H1 (cell line): ENCODE data around the gene ARSB. TPM values are rescaled to one million over a fixed set of nuclear protein-coding genes. Genes with fewer than 3 reads are reported as not detected.

Experiments used
- CTCF ChIA-PET: fragments of 300-600 bp; sonication (Branson Sonifier 250); formaldehyde crosslinking; loops from one replicate; lab custom pipeline; 2021; ENCODE audit not compliant: partially characterized antibody; lab: Charles Lee
- POLR2A ChIA-PET: fragments of 300-600 bp; sonication (Branson Sonifier 250); formaldehyde crosslinking; loops from one replicate; lab custom pipeline; 2021; ENCODE audit warnings: inconsistent platforms; ENCODE audit not compliant: partially characterized antibody; lab: Charles Lee
- DNase-seq, 2 experiments: peaks; one replicate each; pipeline versions ENCODE4 v3.0.0 to v3.0.0-alpha.2; 2010 to 2022; ENCODE audit warnings: low spot score in 2 of 2, low read depth in 1 of 2, mixed read lengths in 1 of 2
- FAIRE-seq: peaks from 2 replicates; lab custom pipeline; 2011; peaks lifted over from hg19 to GRCh38; lab: Jason Lieb, UNC
- H2AFZ ChIP-seq: 2 replicates; pipeline ENCODE4 v1.8.1; 2012; ENCODE audit warnings: low read length, inconsistent platforms
- H2AK5ac ChIP-seq: 2 replicates; pipeline ENCODE4 v1.6.1; 2013; ENCODE audit warnings: low read depth, low read length
- H2BK120ac ChIP-seq: replicated peaks from 2 replicates; pipeline ENCODE3; 2013; ENCODE audit warnings: low read depth, low read length, inconsistent platforms
- H2BK12ac ChIP-seq: 2 replicates; pipeline ENCODE4 v1.6.1; 2013; ENCODE audit warnings: low read depth, low read length
- H2BK15ac ChIP-seq: 2 replicates; pipeline ENCODE4 v1.6.1; 2013; ENCODE audit warnings: low read length
- H2BK20ac ChIP-seq: 2 replicates; pipeline ENCODE4 v1.6.1; 2013; ENCODE audit warnings: low read length
- H2BK5ac ChIP-seq: 2 replicates; pipeline ENCODE4 v1.6.1; 2013; ENCODE audit warnings: low read depth, low read length
- H3K14ac ChIP-seq: 2 replicates; pipeline ENCODE4 v1.6.1; 2013; ENCODE audit warnings: inconsistent platforms; ENCODE audit not compliant: insufficient read length
- H3K18ac ChIP-seq: 2 replicates; pipeline ENCODE4 v1.6.1; 2013; ENCODE audit warnings: low read length; ENCODE audit errors: extremely low read depth
- H3K23ac ChIP-seq: 2 replicates; pipeline ENCODE4 v1.6.1; 2013; ENCODE audit warnings: inconsistent platforms; ENCODE audit not compliant: insufficient read length
- H3K23me2 ChIP-seq: 2 replicates; pipeline ENCODE4 v1.6.1; 2013; ENCODE audit warnings: low read depth, low read length
- H3K27ac ChIP-seq: 2 replicates; pipeline ENCODE4 v1.6.1; 2011; ENCODE audit warnings: low read depth, low read length, inconsistent platforms
- H3K27me3 ChIP-seq, 4 experiments: replicated peaks in 1 of 4; 1 replicate in 1 of 4; 2 replicates in 3 of 4; pipeline versions ENCODE4 v1.6.1 to v1.8.1; 2011 to 2013; ENCODE audit warnings: low read length in 3 of 4, mild to moderate bottlenecking in 3 of 4, inconsistent platforms in 2 of 4, mixed read lengths in 2 of 4, moderate library complexity in 1 of 4; ENCODE audit not compliant: control insufficient read depth in 3 of 4, insufficient read depth in 3 of 4; ENCODE audit errors: extremely low read depth in 1 of 4
- H3K36me3 ChIP-seq, 4 experiments: 2 replicates each; pipeline versions ENCODE4 v1.6.1 to v1.8.1; 2011 to 2013; ENCODE audit warnings: mild to moderate bottlenecking in 4 of 4, low read length in 3 of 4, moderate library complexity in 2 of 4, control low read depth in 1 of 4, inconsistent platforms in 1 of 4; ENCODE audit not compliant: insufficient read depth in 4 of 4, control insufficient read depth in 2 of 4
- H3K4ac ChIP-seq: replicated peaks from 2 replicates; pipeline ENCODE3; 2013; ENCODE audit warnings: low read length, low read depth, mixed read lengths, inconsistent platforms; ENCODE audit not compliant: insufficient read length
- H3K4me1 ChIP-seq, 4 experiments: replicated peaks in 1 of 4; 1 replicate in 1 of 4; 2 replicates in 3 of 4; pipeline versions ENCODE4 v1.6.1 to v1.8.1; 2011 to 2013; ENCODE audit warnings: low read length in 3 of 4, inconsistent platforms in 2 of 4, mixed read lengths in 1 of 4; ENCODE audit not compliant: insufficient read depth in 4 of 4, control insufficient read depth in 3 of 4
- H3K4me2 ChIP-seq, 2 experiments: 2 replicates each; pipeline versions ENCODE4 v1.6.1 to v1.8.1; 2011 to 2013; ENCODE audit warnings: low read depth in 2 of 2, low read length in 2 of 2, control low read depth in 1 of 2, inconsistent platforms in 1 of 2, mild to moderate bottlenecking in 1 of 2; ENCODE audit not compliant: insufficient read depth in 1 of 2
- H3K4me3 ChIP-seq, 4 experiments: fragments of 200-600, 300-600 bp in 1 of 4; sonication (generic), shearing (Covaris generic), sonication (Bioruptor Twin) in 1 of 4; 2 replicates each; pipeline versions ENCODE4 v1.5.1 to v1.8.1; 2011 to 2016; ENCODE audit warnings: low read length in 4 of 4, low read depth in 3 of 4, control low read depth in 2 of 4, inconsistent platforms in 2 of 4, mild to moderate bottlenecking in 2 of 4, mixed read lengths in 1 of 4, moderate library complexity in 1 of 4; ENCODE audit not compliant: insufficient read depth in 2 of 4; ENCODE audit errors: extremely low read depth in 1 of 4
- H3K56ac ChIP-seq: replicated peaks from 2 replicates; pipeline ENCODE3; 2013; ENCODE audit warnings: low read depth, mild to moderate bottlenecking, mixed read lengths, low read length, inconsistent platforms; ENCODE audit not compliant: insufficient read length
- H3K79me1 ChIP-seq: 2 replicates; pipeline ENCODE4 v1.6.1; 2013; ENCODE audit warnings: low read depth, low read length, control low read depth
- H3K79me2 ChIP-seq, 2 experiments: 2 replicates each; pipeline versions ENCODE4 v1.6.1 to v1.8.1; 2012 to 2013; ENCODE audit warnings: low read length in 2 of 2, mild to moderate bottlenecking in 2 of 2, inconsistent platforms in 1 of 2; ENCODE audit not compliant: insufficient read depth in 2 of 2, control insufficient read depth in 1 of 2
- H3K9ac ChIP-seq, 4 experiments: replicated peaks in 1 of 4; 1 replicate in 1 of 4; 2 replicates in 3 of 4; pipeline versions ENCODE4 v1.6.1 to v1.8.1; 2011 to 2013; ENCODE audit warnings: low read depth in 3 of 4, low read length in 3 of 4, control low read depth in 2 of 4, mild to moderate bottlenecking in 2 of 4, moderate library complexity in 2 of 4, inconsistent platforms in 1 of 4; ENCODE audit errors: extremely low read depth in 1 of 4
- H3K9me3 ChIP-seq, 2 experiments: 2 replicates each; pipeline versions ENCODE4 v1.6.1 to v1.8.1; 2012 to 2013; ENCODE audit warnings: mild to moderate bottlenecking in 2 of 2, moderate library complexity in 2 of 2, control low read depth in 1 of 2, inconsistent platforms in 1 of 2, low read depth in 1 of 2, low read length in 1 of 2, mixed read lengths in 1 of 2; ENCODE audit not compliant: insufficient read depth in 2 of 2
- H4K20me1 ChIP-seq, 2 experiments: replicated peaks in 1 of 2; 2 replicates each; pipeline versions ENCODE3 to v1.8.1; 2011 to 2013; ENCODE audit warnings: inconsistent platforms in 2 of 2, low read length in 2 of 2, mild to moderate bottlenecking in 1 of 2; ENCODE audit not compliant: insufficient read depth in 2 of 2, control insufficient read depth in 1 of 2
- H4K5ac ChIP-seq: 2 replicates; pipeline ENCODE4 v1.6.1; 2013; ENCODE audit warnings: low read length, low read depth, mixed read lengths, inconsistent platforms; ENCODE audit not compliant: insufficient read length
- H4K8ac ChIP-seq: 2 replicates; pipeline ENCODE4 v1.8.0; 2013; ENCODE audit warnings: mild to moderate bottlenecking, moderate library complexity, low read length, inconsistent platforms; ENCODE audit not compliant: insufficient read depth; ENCODE audit errors: extremely low read depth
- H4K91ac ChIP-seq: replicated peaks from 2 replicates; pipeline ENCODE3; 2013; ENCODE audit warnings: low read length, mixed read lengths, inconsistent platforms; ENCODE audit not compliant: insufficient read length
- CREB1 ChIP-seq: IDR thresholded peaks from 2 replicates; pipeline ENCODE4 v1.6.1; 2012; ENCODE audit warnings: inconsistent platforms
- EZH2 ChIP-seq: fragments of 200-600 bp; sonication (generic); IDR thresholded peaks from 2 replicates; pipeline ENCODE4 v1.7.1; 2012; ENCODE audit warnings: low read depth, mild to moderate bottlenecking, moderate library complexity, low read length, inconsistent platforms; ENCODE audit not compliant: severe bottlenecking
- RBBP5 ChIP-seq: IDR thresholded peaks from 2 replicates; pipeline ENCODE4 v1.7.1; 2012; ENCODE audit warnings: low read depth, mild to moderate bottlenecking, inconsistent platforms, low read length, moderate library complexity, borderline replicate concordance
- SP2 ChIP-seq: IDR thresholded peaks from 2 replicates; pipeline ENCODE4 v1.6.1; 2012; ENCODE audit warnings: mild to moderate bottlenecking, low read length, inconsistent platforms
- SRF ChIP-seq: IDR thresholded peaks from 2 replicates; pipeline ENCODE4 v1.6.1; 2011; ENCODE audit warnings: mild to moderate bottlenecking, low read depth, low read length, moderate library complexity
- TAF7 ChIP-seq: optimal IDR thresholded peaks from 2 replicates; pipeline ENCODE3; 2011; ENCODE audit warnings: low read depth, mild to moderate bottlenecking, inconsistent platforms, low read length, moderate library complexity, borderline replicate concordance
- TBP ChIP-seq: IDR thresholded peaks from 2 replicates; pipeline ENCODE4 v1.6.1; 2011; ENCODE audit warnings: low read depth, low read length, improper control_type of control experiment
- TCF12 ChIP-seq: IDR thresholded peaks from 2 replicates; pipeline ENCODE4 v1.6.1; 2011; ENCODE audit warnings: low read depth, mild to moderate bottlenecking, low read length
- TEAD4 ChIP-seq: IDR thresholded peaks from 2 replicates; pipeline ENCODE4 v1.6.1; 2012; ENCODE audit warnings: low read depth, low read length, inconsistent platforms, mixed read lengths
- YY1 ChIP-seq: IDR thresholded peaks from 2 replicates; pipeline ENCODE4 v1.6.1; 2011; ENCODE audit warnings: low read depth, mild to moderate bottlenecking, low read length
- WGBS, 2 experiments: shearing (Covaris generic) in 1 of 2; methylation state at CpG; one replicate each; pipeline versions ENCODE4 v1.1.6 to v1.1.7; 2013 to 2015; ENCODE audit warnings: low lambda C conversion rate in 2 of 2, mixed read lengths in 2 of 2, inconsistent platforms in 1 of 2, low coverage in 1 of 2, missing lambda C conversion rate in 1 of 2; ENCODE audit not compliant: insufficient replicate concordance in 2 of 2, insufficient coverage in 1 of 2, insufficient read length in 1 of 2; ENCODE audit errors: extremely low coverage in 1 of 2, missing lambda C conversion rate in 1 of 2; 5-methylcytosine and 5-hydroxymethylcytosine counted together
- polyA plus RNA-seq, 7 experiments: library from polyadenylated mRNA; depleted of rRNA in 3 of 7; stranded (reverse) in 5 of 7; unstranded in 2 of 7; fragments of >200 nt in 5 of 7; fragments of 200-250 nt in 2 of 7; gene quantifications; 1 replicate in 5 of 7; 2 replicates in 1 of 7; 4 replicates in 1 of 7; pipeline versions ENCODE4 v1.2.1 to v1.2.3, GENCODE V29; 2011 to 2013; ENCODE audit warnings: missing spikeins in 2 of 7, mixed read lengths in 2 of 7
- total RNA-seq: library from RNA; stranded (reverse); fragmentation: NEBNext Ultra II Directional; extraction: Animal tissue kit (Norgen Biotek cat#: 25700); gene quantifications from 2 replicates; pipeline ENCODE4 v1.2.1, GENCODE V29; 2021

The ARSB gene
- total and polyA plus RNA-seq, 2 of the 8 experiments (the other 6 are each of a cell fraction or from before 2014, with no cell fraction given): 6.4 to 13.9 TPM

- Histone ChIP-seq H3K56ac (no peak overlapping the region), H3K27me3 (no peaks in the 10 kb centered on the region), H2BK5ac (no peak overlapping the region), H2BK120ac (no peak overlapping the region), H2AFZ (no peak overlapping the region), H2BK15ac (no peak overlapping the region), H3K4me2 (no peak overlapping the region), H3K79me2 (no peaks in the 10 kb centered on the region), H3K4me1 (peaks cover 0 to 4% (median 0%) of the 10 kb centered on the region in 4 experiments; a peak in 1 of 7 replicates), H3K14ac (no peak overlapping the region), H4K20me1 (no peaks in the 10 kb centered on the region), H3K4me3 (no peak overlapping the region), H4K5ac (no peak overlapping the region), H3K79me1 (no peaks in the 10 kb centered on the region), H3K4ac (no peak overlapping the region), H2AK5ac (no peak overlapping the region), H3K9me3 (no peaks in the 10 kb centered on the region), H3K18ac (no peak overlapping the region), H4K8ac (no peak overlapping the region), H3K23me2 (no peaks in the 10 kb centered on the region), H3K27ac (no peak overlapping the region), H3K9ac (no peak overlapping the region), H2BK12ac (no peak overlapping the region), H2BK20ac (no peak overlapping the region), H3K23ac (no peak overlapping the region), H3K36me3 (no peaks in the 10 kb centered on the region), H4K91ac (no peak overlapping the region)
- no peak for DNase-seq
- 91% methylated on average over 3 of the region's 3 CpGs; no CpG with 5 or more reads in 1 of the 2 experiments for WGBS, 2 experiments
- ChIA-PET CTCF (interaction anchor here (0.9 to 2.9 kb wide), 4 partner anchors 9 to 353 kb away, joined by 3 to 18 read pairs (median 3); no protein-coding TSS in a partner anchor), POLR2A (no interaction called here)
- no peak for TF ChIP-seq CREB1
- TF ChIP-seq YY1: no peak
- TF ChIP-seq TEAD4: no peak
- TF ChIP-seq SP2: no peak
- TF ChIP-seq TCF12: no peak
- no peak for TF ChIP-seq SRF
- no peak for TF ChIP-seq EZH2
- no peak for TF ChIP-seq TAF7
- no peak for TF ChIP-seq TBP
- no peak for TF ChIP-seq RBBP5
- FAIRE-seq: no peak
These were observed 94.3 kb downstream of the ARSB start for GRCh38 chr5:78890667-78891379.
